Measurements from ENCODE around the gene THSD7A.

DNA sequence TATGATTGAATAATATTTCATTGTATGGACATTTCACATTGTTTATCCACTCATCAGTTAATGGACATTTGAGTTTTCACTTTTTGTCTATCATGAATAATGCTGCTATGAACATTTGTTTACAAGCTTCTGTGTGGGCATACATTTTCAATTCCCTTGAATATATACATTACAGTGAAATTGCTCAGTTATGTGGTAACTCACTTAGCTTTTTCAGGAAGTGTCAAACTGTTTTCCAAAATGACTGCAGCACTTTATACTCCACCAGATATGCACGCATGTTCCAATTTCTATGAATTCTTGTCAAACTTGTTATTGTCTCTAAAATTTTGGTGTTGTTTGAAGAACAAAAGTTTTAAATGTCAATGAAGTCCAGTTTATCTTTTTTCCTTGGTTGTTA, 401.2 kb downstream of the THSD7A start:
- TF ChIP-seq, protein P1, sequence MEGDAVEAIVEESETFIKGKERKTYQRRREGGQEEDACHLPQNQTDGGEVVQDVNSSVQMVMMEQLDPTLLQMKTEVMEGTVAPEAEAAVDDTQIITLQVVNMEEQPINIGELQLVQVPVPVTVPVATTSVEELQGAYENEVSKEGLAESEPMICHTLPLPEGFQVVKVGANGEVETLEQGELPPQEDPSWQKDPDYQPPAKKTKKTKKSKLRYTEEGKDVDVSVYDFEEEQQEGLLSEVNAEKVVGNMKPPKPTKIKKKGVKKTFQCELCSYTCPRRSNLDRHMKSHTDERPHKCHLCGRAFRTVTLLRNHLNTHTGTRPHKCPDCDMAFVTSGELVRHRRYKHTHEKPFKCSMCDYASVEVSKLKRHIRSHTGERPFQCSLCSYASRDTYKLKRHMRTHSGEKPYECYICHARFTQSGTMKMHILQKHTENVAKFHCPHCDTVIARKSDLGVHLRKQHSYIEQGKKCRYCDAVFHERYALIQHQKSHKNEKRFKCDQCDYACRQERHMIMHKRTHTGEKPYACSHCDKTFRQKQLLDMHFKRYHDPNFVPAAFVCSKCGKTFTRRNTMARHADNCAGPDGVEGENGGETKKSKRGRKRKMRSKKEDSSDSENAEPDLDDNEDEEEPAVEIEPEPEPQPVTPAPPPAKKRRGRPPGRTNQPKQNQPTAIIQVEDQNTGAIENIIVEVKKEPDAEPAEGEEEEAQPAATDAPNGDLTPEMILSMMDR (conservative IDR thresholded peaks at IDR 0.05), result no peak
- no peak for TF ChIP-seq EZH2 (IDR thresholded peaks at IDR 0.05; ENCODE audit: low read depth)
